ENCODE measurements around the gene ASPM.
"Not testable (repeated sequence)": the region's sequence is repeated elsewhere in the genome, so short reads cannot be mapped to it uniquely, and the experiment has no call there.

Gene ASPM

DNA sequence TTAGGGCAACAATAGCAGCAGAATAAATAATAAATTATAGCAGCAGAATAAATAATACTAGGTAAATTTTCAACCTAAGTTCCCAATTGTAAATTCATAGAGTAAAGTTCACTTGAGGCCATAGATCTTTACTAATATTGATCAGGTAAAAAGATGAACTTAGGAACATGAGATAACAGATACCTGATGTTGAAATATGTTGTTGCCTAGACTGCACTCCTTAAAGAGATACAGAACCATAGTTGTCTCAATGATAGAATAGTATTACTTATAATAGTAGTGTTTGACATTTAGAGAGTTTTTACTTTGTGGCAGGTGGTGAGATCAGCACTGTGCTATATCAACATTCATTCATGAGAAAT is 79.0 kb downstream of the ASPM start:
- no peak for DNase-seq

DNA sequence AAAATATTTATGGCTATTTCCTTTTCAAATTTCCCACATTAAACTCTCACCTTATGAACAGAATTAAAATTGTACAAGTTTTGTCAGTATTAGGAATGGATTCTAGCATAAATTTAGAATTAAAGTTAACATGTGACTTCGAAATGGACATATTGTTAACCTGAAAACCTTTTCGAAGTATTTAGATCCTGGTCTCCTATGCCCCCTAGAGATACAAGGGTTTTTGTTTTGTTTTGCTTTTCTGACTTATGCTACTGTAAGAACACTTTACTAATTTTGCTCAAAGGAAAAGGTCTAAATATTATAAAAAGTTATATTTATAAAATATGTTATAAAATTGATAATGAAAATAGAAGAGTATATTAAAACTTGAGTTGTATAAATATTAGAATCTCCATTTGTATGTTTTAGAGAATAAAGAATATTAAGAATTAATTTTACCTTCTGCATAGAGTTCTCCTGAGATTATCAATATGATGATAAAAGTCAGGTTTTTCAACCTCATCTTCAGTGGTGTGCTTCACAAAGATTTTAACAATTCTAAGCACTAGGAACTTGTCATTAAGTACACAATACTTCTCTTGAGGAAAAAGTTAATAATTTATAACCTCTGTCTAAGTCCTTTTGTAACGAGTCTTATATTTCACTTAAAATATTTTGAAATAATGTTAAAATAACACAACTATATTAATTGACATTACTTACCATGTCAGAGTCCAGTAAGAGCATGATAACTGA is 79.6 kb downstream of the ASPM start, which contains the start of gene F13B:
Gene F13B (minus strand): TSS at position 542 of the 738 bp plus-strand sequence. CDS start 37 bp downstream, at position 505.
- no peak for DNase-seq

DNA sequence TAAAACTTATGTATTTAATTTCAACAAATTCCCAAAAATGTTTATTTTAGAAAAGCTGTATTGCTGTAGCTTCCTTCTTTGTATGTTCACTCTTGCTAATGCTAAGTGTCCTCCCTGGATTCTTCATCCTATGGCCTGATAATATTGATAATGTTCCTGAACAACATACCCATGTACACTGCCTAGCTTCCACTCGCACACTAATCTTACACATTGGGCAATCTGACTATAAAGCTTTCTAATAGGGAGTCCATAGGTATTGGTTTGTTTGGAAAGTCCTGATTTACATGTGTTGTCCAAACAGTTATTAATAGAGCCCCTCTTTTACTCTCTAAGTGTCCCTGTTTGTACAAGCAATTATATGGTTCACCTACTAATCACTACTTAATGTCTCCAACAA is 80.2 kb downstream of the ASPM start:
- DNase-seq: no peak

DNA sequence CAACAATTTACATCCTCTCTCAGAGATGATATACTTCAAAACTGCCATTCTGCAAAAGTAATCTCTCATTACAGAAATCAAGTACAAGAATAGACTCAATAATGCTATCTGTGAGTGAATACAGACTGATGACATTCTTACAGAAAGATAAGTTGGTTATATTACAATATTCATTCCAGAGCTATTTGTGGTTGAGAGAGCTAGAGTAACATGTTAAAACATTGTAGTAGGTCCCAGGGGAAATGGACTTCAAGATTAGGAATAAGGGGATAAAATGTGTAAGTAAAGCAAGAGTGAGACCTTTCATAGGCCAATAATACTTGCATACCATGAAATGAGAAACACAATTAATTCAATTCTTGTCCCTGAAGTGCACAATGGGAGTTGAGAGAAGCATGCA is 80.9 kb downstream of the ASPM start:
- DNase-seq: no peak

DNA sequence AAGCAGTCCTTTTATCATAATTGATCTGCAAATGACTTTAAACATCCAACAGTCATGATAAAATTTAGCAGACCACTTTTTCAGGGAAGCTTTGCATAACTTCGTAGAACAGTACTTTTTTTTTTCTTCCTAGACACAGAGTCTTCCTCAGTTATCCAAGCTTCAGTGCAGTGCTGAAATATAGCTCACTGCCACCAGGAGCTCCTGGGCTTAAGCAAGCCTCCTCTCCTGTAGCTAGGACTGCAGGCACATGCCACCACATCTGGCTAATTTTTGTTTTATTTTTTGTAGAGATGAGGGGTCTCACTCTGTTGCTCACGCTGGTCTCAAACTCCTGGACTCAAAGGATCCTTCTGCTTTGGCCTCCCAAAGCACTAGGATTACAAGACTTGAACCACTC is 83.3 kb downstream of the ASPM start:
- DNase-seq: no peak

DNA sequence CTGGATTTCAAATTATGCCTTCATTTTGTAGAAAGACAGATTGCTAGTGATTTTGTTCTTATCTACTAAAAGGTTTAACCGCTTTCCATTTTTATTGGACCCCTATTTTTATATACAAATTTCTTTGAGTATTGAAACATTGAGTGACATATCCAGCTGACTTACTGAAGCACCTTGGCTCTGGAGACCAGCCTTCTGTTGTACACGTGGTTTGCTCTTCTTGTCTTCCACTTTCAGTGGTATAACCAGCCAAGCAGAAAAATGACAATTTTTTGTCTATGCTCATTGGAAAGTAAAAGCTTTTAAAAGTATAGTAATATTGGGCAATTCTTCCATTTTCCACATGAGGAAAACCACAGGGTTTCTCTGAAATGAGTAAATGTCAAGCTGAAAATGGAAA is 83.8 kb downstream of the ASPM start:
- DNase-seq: no peak

DNA sequence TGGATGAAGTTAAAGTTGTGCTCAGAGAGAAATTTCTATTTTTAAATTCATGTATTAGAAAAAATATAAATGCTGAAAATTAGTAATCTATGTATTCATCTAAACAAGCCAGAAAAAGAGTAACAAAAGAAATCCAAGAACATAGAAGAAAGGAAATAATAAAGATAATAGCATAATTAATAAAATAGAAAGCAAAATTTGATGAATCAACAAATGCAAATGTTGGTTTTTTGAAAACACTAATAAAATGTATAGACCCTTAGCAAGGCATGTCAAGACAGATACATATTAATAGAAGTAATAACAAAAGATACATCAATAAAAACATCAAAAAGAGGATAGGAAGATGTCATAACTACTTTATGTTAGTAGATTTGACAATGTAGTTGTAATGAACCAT is 97.4 kb downstream of the ASPM start:
- no peak for DNase-seq

DNA sequence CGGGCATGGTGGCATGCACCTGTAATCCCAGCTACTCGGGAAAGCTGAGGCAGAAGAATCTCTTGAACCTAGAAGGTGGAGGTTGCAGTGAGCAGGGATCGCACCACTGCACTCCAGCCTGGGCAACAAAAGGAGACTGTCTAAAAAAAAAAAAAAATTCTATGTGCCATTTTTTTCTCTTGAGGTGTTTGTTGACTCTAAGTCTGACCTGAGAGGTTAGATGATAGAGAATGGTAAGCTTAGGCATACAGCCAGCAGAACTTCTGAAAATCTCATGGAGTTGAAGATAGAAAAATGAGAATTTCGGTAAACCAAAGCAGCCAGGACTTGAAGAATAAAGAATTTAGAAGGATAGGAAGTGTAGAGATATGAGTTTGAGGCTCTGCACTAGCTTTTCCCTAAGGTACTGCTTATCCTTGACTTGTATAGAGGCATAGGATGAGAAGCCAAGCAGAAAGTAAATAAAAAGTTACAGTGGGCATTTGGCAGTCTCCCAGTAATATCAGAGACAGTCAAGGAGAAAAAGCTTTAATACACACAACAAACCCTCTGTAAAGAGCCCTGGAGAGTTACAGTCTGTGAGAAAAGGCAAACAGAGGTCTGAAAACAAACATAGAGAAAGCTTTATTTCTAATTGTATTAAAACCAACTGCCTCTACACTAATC is 103.7 kb downstream of the ASPM start:
- DNase-seq: peak; percentile 34

DNA sequence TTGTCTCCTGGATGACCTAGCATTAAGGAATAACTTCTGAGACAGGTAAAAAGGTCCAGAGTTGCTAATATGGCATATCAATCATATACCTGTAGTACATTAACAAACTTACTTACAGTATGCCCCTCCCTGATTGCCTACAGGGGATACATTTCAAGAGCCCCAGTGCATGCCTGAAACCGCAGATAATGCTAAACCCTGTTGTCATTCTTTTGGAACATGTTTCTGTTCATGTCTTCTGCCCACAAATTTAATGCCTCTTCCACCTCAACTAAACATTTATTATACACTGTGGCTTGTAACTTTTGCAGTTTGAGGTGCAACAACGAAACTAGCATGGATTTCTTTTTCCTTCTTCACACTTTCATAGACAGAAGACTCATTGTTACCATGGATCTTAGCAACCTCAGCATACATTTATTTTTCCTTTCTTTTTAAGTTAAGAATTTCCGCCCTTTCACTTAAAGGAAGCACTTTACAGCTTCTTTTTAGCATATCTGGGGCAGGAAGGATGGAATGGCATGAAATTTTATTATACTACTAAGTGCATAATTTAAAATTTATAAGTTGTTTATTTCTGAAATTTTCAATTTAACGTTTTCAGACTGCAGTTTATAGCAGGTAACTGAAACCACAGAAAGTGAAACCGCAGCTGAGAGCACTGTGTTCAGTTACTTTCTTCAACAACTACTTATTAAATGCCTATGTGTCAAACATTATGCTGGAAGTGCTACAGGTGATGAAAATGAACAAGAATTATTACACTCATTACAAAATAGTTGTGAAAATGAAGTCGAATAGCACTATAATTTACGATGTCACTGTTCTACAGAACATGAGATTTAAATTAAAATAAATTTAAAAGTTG is 104.7 kb downstream of the ASPM start:
- no peak for DNase-seq

DNA sequence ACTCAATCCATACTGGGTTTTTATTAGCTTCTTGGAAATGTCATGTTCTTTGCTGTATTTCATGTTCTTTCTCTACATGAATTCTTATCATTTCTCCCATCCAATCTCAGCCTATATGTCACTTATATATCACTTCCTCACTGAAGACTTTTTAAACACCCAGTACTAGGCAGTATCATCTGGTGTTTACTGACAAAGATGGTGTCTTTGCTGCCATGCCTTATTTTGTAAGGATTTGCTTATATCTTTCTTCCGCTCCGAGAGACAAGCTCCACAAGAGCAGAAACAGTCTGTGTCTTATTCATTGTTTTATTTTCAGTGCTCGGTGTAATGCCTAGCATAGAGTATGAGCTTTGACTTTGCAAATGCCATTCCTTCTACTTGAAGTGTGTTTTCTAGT is 109.6 kb downstream of the ASPM start:
- no peak for DNase-seq

DNA sequence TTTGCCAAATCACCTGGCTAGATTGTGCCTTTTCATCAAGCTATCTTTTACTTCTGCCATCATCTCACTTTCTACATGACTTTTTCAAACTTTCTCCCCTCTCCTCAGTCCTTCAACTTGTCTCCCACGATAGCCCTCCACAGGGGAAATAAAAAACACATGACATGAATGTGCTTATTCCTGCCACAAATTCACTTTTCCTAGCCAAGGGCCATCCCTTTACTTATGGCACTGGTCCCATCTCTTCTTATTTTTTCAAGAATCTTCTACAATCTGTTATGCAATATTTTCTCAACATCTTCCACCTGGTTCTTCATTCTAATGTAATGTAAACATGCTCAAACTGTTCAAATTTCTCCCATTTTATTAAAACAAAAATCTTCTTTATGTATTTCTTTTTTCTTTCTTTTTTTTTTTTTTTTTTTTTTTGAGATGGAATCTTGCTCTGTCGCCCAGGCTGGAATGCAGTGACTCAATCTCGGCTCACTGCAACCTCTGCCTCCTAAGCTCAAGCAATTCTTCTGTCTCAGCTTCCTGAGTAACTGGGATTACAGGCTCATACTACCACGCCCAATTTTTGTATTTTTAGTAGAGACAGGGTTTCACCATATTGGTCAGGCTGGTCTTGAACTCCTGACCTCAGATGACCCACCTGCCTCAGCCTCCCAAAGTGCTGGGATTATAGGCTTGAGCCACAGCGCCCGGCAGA is 111.7 kb downstream of the ASPM start:
- not testable (repeated sequence) for DNase-seq

Measured in NCI-H2029 (cell line).